IMR-90 (cell line): ENCODE results near the gene RPA4. TPM values are rescaled to one million over a fixed set of nuclear protein-coding genes. Genes with fewer than 3 reads are reported as not detected.

Experiments used
- ATAC-seq: fragments of 200-7000 bp; cut with Tn5 transposase; 2 replicates; pipeline ENCODE4 v1.9.1; 2020; ENCODE audit warnings: low read depth, mild to moderate bottlenecking, moderate library complexity
- BruUV-seq: library from RNA; stranded (reverse); fragments of 400-500 nt; replicated peaks from 2 replicates; lab custom pipeline; 2021; lab: Mats Ljungman, UMichigan
- CTCF ChIA-PET: fragments of 300-600 bp; formaldehyde crosslinking; extraction: SDS; loops from one replicate; lab custom pipeline; 2021; ENCODE audit warnings: antibody characterized with exemption; lab: Yijun Ruan, JAX
- POLR2A ChIA-PET: fragments of 300-600 bp; sonication (Branson Sonifier 250); formaldehyde crosslinking; loops from one replicate; lab custom pipeline; 2022; ENCODE audit warnings: antibody characterized with exemption; ENCODE audit not compliant: unreplicated experiment; lab: Charles Lee
- DNase-seq: peaks from one replicate; pipeline ENCODE4 v3.0.0; 2013
- H2AFZ ChIP-seq: replicated peaks from 2 replicates; pipeline ENCODE3; 2013; ENCODE audit warnings: low read length, mild to moderate bottlenecking; ENCODE audit not compliant: poor library complexity
- H2AK5ac ChIP-seq: 2 replicates; pipeline ENCODE4 v1.6.1; 2013; ENCODE audit warnings: low read depth, low read length, inconsistent platforms
- H2AK9ac ChIP-seq: replicated peaks from 2 replicates; pipeline ENCODE3; 2013; ENCODE audit warnings: mild to moderate bottlenecking, low read depth, low read length, moderate library complexity; ENCODE audit not compliant: poor library complexity
- H2BK120ac ChIP-seq: 2 replicates; pipeline ENCODE4 v1.6.1; 2013; ENCODE audit warnings: low read depth, low read length, inconsistent platforms
- H2BK15ac ChIP-seq: 3 replicates; pipeline ENCODE4 v1.6.1; 2013; ENCODE audit warnings: low read depth, low read length, inconsistent platforms
- H2BK20ac ChIP-seq: 2 replicates; pipeline ENCODE4 v1.6.1; 2013; ENCODE audit warnings: low read depth, mild to moderate bottlenecking, inconsistent platforms, low read length, moderate library complexity
- H2BK5ac ChIP-seq: 2 replicates; pipeline ENCODE4 v1.6.1; 2013; ENCODE audit warnings: mild to moderate bottlenecking, low read depth, low read length, inconsistent platforms; ENCODE audit not compliant: poor library complexity, severe bottlenecking
- H3K14ac ChIP-seq: replicated peaks from 2 replicates; pipeline ENCODE4 v1.6.1; 2013; ENCODE audit warnings: low read depth, low read length, inconsistent platforms
- H3K18ac ChIP-seq: 2 replicates; pipeline ENCODE4 v1.6.1; 2013; ENCODE audit warnings: low read depth, low read length, control low read depth
- H3K23ac ChIP-seq: 2 replicates; pipeline ENCODE4 v1.6.1; 2013; ENCODE audit warnings: low read depth, low read length, inconsistent platforms
- H3K27ac ChIP-seq: 2 replicates; pipeline ENCODE4 v1.5.1; 2013; ENCODE audit warnings: mild to moderate bottlenecking, control low read depth, low read length; ENCODE audit not compliant: insufficient read depth
- H3K27me3 ChIP-seq: 2 replicates; pipeline ENCODE4 v1.6.1; 2013; ENCODE audit warnings: low read length; ENCODE audit not compliant: control insufficient read depth, insufficient read depth
- H3K36me3 ChIP-seq: 2 replicates; pipeline ENCODE4 v1.6.1; 2013; ENCODE audit warnings: low read length, mixed read lengths; ENCODE audit not compliant: control insufficient read depth, insufficient read depth
- H3K4ac ChIP-seq: 2 replicates; pipeline ENCODE4 v1.6.1; 2013; ENCODE audit warnings: low read depth, low read length, inconsistent platforms
- H3K4me1 ChIP-seq: 2 replicates; pipeline ENCODE4 v1.6.1; 2013; ENCODE audit warnings: low read length, mixed read lengths; ENCODE audit not compliant: control insufficient read depth, insufficient read depth
- H3K4me2 ChIP-seq: 2 replicates; pipeline ENCODE4 v1.6.1; 2013; ENCODE audit warnings: low read depth, mild to moderate bottlenecking, control low read depth, low read length, moderate library complexity
- H3K4me3 ChIP-seq: 2 replicates; pipeline ENCODE4 v1.5.1; 2013; ENCODE audit warnings: low read depth, mild to moderate bottlenecking, control low read depth, low read length, moderate library complexity; ENCODE audit not compliant: insufficient read depth
- H3K56ac ChIP-seq: 2 replicates; pipeline ENCODE4 v1.6.1; 2013; ENCODE audit warnings: low read length, inconsistent platforms; ENCODE audit not compliant: insufficient read depth; ENCODE audit errors: extremely low read depth
- H3K79me1 ChIP-seq, 2 experiments: 2 replicates each; pipeline ENCODE4 v1.6.1; 2013; ENCODE audit warnings: low read length in 2 of 2, inconsistent platforms in 1 of 2, low read depth in 1 of 2
- H3K9ac ChIP-seq: 2 replicates; pipeline ENCODE4 v1.6.1; 2013; ENCODE audit warnings: low read depth, low read length, control low read depth
- H3K9me1 ChIP-seq: 2 replicates; pipeline ENCODE4 v1.6.1; 2013; ENCODE audit warnings: low read length, inconsistent platforms; ENCODE audit not compliant: insufficient read depth
- H3K9me3 ChIP-seq: 2 replicates; pipeline ENCODE4 v1.6.1; 2013; ENCODE audit warnings: low read length; ENCODE audit not compliant: control insufficient read depth, insufficient read depth
- H4K20me1 ChIP-seq: 2 replicates; pipeline ENCODE4 v1.6.1; 2013; ENCODE audit warnings: low read length, inconsistent platforms; ENCODE audit not compliant: insufficient read depth
- H4K5ac ChIP-seq: 2 replicates; pipeline ENCODE4 v1.6.1; 2013; ENCODE audit warnings: mild to moderate bottlenecking, low read depth, low read length, control low read depth
- H4K8ac ChIP-seq, 2 experiments: 2 replicates each; pipeline ENCODE4 v1.6.1; 2013; ENCODE audit warnings: low read depth in 2 of 2, low read length in 2 of 2, control low read depth in 1 of 2, inconsistent platforms in 1 of 2
- H4K91ac ChIP-seq: 2 replicates; pipeline ENCODE4 v1.6.1; 2013; ENCODE audit warnings: low read depth, low read length, inconsistent platforms; ENCODE audit not compliant: insufficient read depth
- ELK1 ChIP-seq: fragments of 150-350 bp; IDR thresholded peaks from 2 replicates; pipeline ENCODE4 v1.6.1; 2016; ENCODE audit warnings: low read depth, mild to moderate bottlenecking, low read length, moderate library complexity, borderline replicate concordance
- RFX5 ChIP-seq: IDR thresholded peaks from 2 replicates; pipeline ENCODE4 v1.8.0; 2012; ENCODE audit warnings: low read depth, mild to moderate bottlenecking, low read length, moderate library complexity
- WGBS, 2 experiments: methylation state at CpG; one replicate each; pipeline versions ENCODE4 v1.1.5 to v1.1.7; 2013; ENCODE audit warnings: missing lambda C conversion rate in 2 of 2; ENCODE audit not compliant: insufficient read length in 1 of 2; ENCODE audit errors: extremely low coverage in 2 of 2; 5-methylcytosine and 5-hydroxymethylcytosine counted together
- dilution Hi-C: fragments of 300-500 bp; cut with HindIII; formaldehyde crosslinking; loops from one replicate; pipeline ENCODE4 v1.14.3; 2018; ENCODE audit warnings: low sequenced_read_pairs; ENCODE audit not compliant: unreplicated experiment
- in situ Hi-C: fragments of 300-500 bp; cut with MboI; formaldehyde crosslinking; loops from 3 replicates; pipeline ENCODE4 v1.14.3; 2019; ENCODE audit warnings: low sequenced_read_pairs, inconsistent platforms, mixed read lengths
- intact Hi-C: fragments of 100-400 bp; cut with micrococcal nuclease; formaldehyde crosslinking; loops from 2 replicates; pipeline ENCODE4 v1.10.0; 2022
- polyA plus RNA-seq, 3 experiments: library from polyadenylated mRNA; depleted of rRNA; stranded (reverse); fragments of >200 nt; gene quantifications; 2 replicates each; pipeline ENCODE4 v1.2.3, GENCODE V29; 2012; ENCODE audit warnings: low replicate concordance in 1 of 3
- total RNA-seq: library from RNA; depleted of rRNA; stranded (reverse); fragments of >200 nt; gene quantifications from 2 replicates; pipeline ENCODE4 v1.2.3, GENCODE V29; 2012

The RPA4 gene
- total and polyA plus RNA-seq, 2 of the 4 experiments (the other 2 are of a cell fraction) = 0.36 to 2.5 TPM

- CTCF ChIA-PET = no interaction called here
- Histone ChIP-seq H4K5ac (no peak overlapping the region), H3K14ac (no peak overlapping the region), H3K23ac (no peak overlapping the region), H4K20me1 (no peaks in the 10 kb centered on the region), H3K4me1 (no peaks in the 10 kb centered on the region), H2BK5ac (no peak overlapping the region), H2BK120ac (no peak overlapping the region), H3K9me3 (no peaks in the 10 kb centered on the region), H3K79me1 (no peaks in the 10 kb centered on the region), H4K91ac (no peak overlapping the region), H3K56ac (no peak overlapping the region), H3K4me2 (no peak overlapping the region), H3K4ac (no peak overlapping the region), H3K9me1 (no peaks in the 10 kb centered on the region), H2AK9ac (no peak overlapping the region), H3K9ac (no peak overlapping the region), H3K18ac (no peak overlapping the region), H3K27ac (no peak overlapping the region), H2BK15ac (no peak overlapping the region), H3K36me3 (no peaks in the 10 kb centered on the region), H4K8ac (no peak overlapping the region), H3K27me3 (no peaks in the 10 kb centered on the region), H2AFZ (no peak overlapping the region), H3K4me3 (no peak overlapping the region), H2AK5ac (no peak overlapping the region), H2BK20ac (no peak overlapping the region)
- dilution Hi-C loops (no loop called here), in situ Hi-C loops (no loop called here), intact Hi-C loops (no loop called here)
- TF ChIP-seq ELK1 (no peak), RFX5 (no peak)
- POLR2A ChIA-PET = no interaction called here
- no TSS peak for BruUV-seq
- WGBS, 2 experiments = no CpG with 5 or more reads among the region's 2 CpGs
- DNase-seq = no peak
- ATAC-seq = no peak
These were observed 35.2 kb downstream of the RPA4 start for GRCh38 chrX:96918864-96919263.
